GM12801 (cell line): Measurements from ENCODE around the gene TIMM50.

Experiments
- CTCF ChIP-seq: IDR thresholded peaks from one replicate; pipeline ENCODE4 v1.5.1; 2011; ENCODE audit warnings: control low read depth; ENCODE audit not compliant: insufficient read length; ENCODE audit errors: extremely low read depth

TIMM50 gene

DNA sequence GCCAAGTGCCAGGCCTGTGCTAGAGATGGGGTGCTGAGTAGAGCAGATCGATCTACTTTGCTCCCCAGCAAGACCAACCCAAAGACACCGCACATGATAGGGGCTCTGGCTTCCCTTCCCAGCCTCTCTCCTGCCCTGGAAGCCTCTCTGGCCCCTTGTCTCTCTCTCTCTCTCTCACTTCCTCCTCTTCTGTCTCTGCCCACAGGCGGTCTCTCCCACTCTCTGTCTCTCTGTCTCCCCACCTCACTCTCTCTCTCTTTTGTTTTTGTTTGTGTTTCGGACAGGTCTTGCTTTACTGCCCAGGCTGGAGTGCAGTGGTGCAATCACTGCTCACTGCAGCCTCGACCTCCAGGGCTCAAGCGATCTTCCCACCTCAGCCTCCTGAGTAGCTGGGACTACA lies 35.6 kb downstream of the TIMM50 start:
- TF ChIP-seq CTCF = no peak

- no peak for TF ChIP-seq CTCF
Observed at GRCh38 chr19:39517432-39517831, 36.8 kb downstream of the TIMM50 start.

DNA sequence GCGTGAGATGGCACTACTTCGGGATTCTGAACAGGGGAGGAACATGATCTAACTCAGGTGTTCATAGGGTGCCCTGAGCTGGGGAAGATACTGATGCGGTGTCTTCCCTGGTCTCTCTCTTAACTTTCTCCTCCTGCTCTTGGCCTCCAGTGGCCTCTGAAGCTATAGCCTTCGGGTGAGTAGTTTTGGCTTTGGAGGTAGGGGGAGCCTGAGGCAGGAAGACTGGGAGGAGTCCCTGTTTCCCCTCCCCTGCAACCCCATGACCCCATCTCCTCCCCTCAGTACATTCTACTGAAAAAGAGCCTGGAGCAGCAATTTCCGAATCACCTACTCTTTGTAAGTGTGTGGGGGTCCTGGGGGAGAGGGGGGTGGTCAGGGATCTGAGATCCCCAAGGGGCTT lies 37.8 kb downstream of the TIMM50 start:
- no peak for TF ChIP-seq CTCF

DNA sequence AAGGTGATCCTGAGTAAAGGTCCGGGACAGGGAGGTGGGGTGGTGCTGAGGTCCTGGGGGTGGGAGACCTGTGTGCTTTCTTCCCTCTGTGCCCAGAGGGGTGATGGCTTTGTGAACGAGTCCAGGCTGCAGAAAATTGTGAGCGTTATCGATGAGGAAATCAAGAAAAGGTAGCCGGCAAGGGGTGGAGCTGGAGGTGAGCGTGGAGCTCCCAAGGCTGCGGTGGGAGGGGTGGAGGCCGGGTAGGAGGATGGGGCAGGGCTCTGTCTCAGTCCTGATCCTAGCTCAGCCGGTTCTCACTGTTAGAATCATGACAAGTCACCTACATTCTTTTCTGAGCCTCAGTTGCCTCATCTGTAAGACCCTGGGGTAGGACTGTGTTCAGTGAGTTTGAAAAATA lies 38.3 kb downstream of the TIMM50 start:
- TF ChIP-seq CTCF = no peak

GRCh38 chr19:39520541-39521484 lies 40.2 kb downstream of the TIMM50 start:
- TF ChIP-seq CTCF = no peak

GRCh38 chr19:39524495-39524894 lies 43.9 kb downstream of the TIMM50 start:
- TF ChIP-seq CTCF = no peak

GRCh38 chr19:39525205-39525604 lies 44.6 kb downstream of the TIMM50 start:
- TF ChIP-seq CTCF = no peak
